HFF-Myc (cell line): ENCODE measurements around the gene HIVEP3.

ENCODE experiments used
- DNase-seq: peaks from one replicate; pipeline ENCODE4 v3.0.0-alpha.2; 2011; ENCODE audit warnings: low read depth; ENCODE audit errors: extremely low read depth
- H3K4me3 ChIP-seq: replicated peaks from 2 replicates; pipeline ENCODE4 v1.5.1; 2011; ENCODE audit warnings: low read depth, mild to moderate bottlenecking, control low read depth, low read length
- TF ChIP-seq, protein P1 (sequence below): IDR thresholded peaks from 2 replicates; pipeline ENCODE4 v1.5.1; 2012; ENCODE audit warnings: mild to moderate bottlenecking, low read depth, low read length, control low read depth; ENCODE audit errors: missing control alignments

The HIVEP3 gene

DNA sequence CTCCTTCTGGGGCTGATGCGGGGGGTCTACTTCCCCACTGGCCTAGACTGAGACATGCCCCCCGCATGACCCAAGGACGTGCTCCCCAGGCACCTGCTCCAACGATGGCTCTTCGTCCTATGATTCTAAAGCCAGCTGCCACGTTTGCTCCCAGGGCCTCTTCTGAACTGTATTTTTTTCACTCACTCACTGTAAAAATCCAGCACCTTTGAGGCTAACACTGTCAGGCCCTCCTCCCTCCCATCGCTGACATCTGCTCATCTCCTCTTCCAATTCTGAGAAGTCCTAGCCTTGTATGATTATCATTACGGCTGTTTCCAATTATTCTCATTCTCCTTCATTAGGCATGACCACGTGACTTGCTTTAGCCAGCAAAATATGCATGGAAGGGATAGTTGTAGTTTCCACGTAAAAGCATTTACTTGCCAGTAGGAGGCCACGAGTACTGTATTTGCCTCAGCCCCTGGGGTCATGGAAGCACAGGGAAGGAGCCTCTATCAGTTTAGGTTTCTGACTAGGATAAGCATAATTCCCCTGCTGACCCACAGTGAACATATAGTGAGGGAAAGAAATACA is 415.1 kb downstream of the HIVEP3 start:
- DNase-seq, result peak; percentile 59
- TF ChIP-seq, protein P1, sequence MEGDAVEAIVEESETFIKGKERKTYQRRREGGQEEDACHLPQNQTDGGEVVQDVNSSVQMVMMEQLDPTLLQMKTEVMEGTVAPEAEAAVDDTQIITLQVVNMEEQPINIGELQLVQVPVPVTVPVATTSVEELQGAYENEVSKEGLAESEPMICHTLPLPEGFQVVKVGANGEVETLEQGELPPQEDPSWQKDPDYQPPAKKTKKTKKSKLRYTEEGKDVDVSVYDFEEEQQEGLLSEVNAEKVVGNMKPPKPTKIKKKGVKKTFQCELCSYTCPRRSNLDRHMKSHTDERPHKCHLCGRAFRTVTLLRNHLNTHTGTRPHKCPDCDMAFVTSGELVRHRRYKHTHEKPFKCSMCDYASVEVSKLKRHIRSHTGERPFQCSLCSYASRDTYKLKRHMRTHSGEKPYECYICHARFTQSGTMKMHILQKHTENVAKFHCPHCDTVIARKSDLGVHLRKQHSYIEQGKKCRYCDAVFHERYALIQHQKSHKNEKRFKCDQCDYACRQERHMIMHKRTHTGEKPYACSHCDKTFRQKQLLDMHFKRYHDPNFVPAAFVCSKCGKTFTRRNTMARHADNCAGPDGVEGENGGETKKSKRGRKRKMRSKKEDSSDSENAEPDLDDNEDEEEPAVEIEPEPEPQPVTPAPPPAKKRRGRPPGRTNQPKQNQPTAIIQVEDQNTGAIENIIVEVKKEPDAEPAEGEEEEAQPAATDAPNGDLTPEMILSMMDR, result peak; percentile 7
- H3K4me3 ChIP-seq, result no peak overlapping the region

DNA sequence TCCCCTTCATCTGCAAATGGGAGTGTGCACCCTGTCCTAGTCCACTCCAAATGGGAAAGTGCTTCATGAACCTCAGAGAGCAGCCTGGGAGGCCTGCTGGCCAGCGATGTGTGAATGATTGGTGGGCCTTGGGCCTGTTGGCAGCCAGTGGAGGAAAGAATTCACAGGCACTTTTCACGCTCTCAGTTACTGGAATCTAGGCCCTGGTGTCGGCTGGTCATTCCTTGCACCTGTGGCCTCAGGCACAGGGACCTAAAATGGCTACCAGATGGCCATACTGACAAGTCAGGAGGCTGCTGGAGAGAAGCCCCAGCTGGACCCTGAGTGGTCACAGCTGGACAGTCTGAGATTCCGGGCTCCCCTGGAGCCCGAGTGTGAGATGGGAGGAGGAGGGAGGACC is 415.8 kb downstream of the HIVEP3 start:
- TF ChIP-seq, protein P1, result no peak
- no peak overlapping the region for H3K4me3 ChIP-seq
- DNase-seq, result no peak

DNA sequence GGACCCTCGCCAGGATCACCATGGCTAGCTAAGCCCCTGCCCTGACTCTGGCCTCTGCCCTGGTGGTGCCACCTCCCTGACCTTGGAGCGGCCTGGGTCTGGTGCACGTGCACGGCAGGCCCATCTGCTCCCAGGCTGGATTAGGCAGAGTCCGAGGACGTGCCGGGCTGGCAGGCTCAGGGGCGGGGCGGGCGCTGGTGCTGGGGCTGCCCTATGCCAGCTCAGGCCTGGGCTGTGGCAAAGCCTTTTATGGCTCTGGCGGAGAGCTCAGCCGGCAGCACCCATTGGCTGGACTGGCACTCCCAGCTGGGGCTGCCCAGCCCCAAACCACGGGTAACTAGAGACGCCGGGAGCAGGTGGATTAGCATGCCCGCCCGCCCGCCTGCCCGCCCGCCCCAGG is 417.1 kb downstream of the HIVEP3 start:
- H3K4me3 ChIP-seq, result no peak overlapping the region
- no peak for DNase-seq
- TF ChIP-seq, protein P1, result no peak

DNA sequence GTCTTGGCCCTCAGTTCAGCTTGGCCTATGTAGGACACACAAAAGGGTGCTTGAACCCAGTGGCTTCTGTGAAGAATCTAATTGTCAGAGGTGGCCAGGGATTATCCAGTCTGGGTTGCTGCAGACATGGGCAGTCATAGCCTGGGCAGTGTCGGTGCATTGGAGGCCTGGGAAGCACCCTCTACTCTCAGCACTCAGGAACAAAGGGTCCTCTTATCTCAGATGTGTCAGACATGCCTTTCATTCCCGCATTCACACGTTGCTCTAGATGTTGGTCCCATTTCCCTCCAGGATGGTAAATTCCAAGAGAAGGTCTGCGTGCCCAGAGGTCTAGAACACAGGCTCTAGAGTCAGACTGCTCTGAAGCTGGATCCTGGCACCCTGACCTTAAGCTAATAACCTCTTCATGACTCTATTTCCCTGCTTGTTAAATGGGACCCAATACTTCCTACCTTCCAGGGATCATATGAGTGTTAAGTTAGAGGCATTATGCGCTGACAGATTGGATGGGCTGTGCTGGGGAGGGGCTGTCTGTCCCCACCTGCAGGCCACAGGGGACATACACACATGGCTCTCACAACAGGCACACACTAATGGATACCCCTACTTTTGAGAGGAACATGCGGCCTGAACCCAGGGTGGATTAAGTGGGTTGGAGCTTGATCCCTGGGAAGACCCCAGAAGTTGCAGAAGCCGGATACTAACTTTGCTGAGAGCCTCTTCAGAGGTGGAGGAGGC is 417.8 kb downstream of the HIVEP3 start:
- TF ChIP-seq, protein P1, result no peak
- H3K4me3 ChIP-seq, result no peak overlapping the region
- no peak for DNase-seq

DNA sequence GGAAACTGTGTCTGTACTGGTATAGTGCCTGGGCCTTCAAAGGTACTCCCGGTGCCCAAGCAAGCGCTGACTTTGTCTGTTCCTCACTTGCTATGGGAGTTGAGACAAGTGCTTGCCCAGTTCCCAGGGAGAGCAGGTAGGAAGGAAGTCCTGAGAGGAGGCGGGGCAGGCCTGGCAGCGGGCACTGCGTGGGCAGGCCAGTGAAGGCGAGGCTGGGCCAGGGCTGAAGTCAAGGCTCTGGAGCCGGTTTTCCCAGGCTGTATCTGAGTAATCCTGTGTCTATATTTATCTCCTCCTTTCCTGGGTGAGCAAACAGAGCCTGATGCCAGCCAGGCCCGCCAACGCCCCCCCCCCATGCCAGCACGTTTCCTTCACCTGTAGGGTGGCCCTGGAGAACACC is 418.3 kb downstream of the HIVEP3 start:
- DNase-seq, result no peak
- TF ChIP-seq, protein P1, result no peak
- H3K4me3 ChIP-seq, result no peak overlapping the region

DNA sequence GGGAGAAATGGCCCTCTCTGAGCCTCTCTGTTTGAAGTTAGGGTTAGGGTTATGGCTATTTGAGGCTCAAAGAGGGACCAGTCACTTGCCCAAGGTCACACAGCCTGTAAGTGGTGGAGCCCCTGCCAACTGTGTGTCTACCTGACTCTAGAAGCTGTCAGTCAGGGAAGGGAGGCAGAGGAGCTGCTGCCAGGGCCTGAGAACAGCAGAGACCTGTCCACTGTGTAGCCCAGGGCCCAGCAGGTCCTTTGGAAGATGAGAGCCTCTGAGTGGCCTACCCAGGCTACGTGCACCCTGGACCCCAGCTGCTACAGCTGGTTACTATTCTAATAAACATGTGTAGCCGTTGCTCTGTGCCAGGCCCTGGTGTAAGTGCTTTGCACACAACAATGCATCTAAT is 419.1 kb downstream of the HIVEP3 start:
- no peak for DNase-seq
- TF ChIP-seq, protein P1, result no peak

More for the DNA sequence above, 419.1 kb downstream of the HIVEP3 start:
- no peak overlapping the region for H3K4me3 ChIP-seq
